PFSK-1 (cell line): ENCODE data around the gene PIP4K2A.

Source experiments
- POLR2AphosphoS5 ChIP-seq: IDR thresholded peaks from 2 replicates; pipeline ENCODE4 v1.6.1; 2012; ENCODE audit warnings: low read depth, mild to moderate bottlenecking, control low read depth, low read length, moderate library complexity
- REST ChIP-seq, 2 experiments: IDR thresholded peaks; 2 replicates each; pipeline versions ENCODE4 v1.6.1 to v1.8.0; 2011 to 2012; ENCODE audit warnings: low read depth in 2 of 2, low read length in 2 of 2, control low read depth in 1 of 2, inconsistent platforms in 1 of 2, mild to moderate bottlenecking in 1 of 2, moderate library complexity in 1 of 2; ENCODE audit not compliant: insufficient read depth in 1 of 2
- TAF1 ChIP-seq: IDR thresholded peaks from 2 replicates; pipeline ENCODE4 v1.6.1; 2012; ENCODE audit warnings: low read length, control low read depth, borderline replicate concordance; ENCODE audit not compliant: insufficient read depth

- no peak for TF ChIP-seq REST (IDR thresholded peaks at IDR 0.05; ENCODE audit: insufficient read depth in 1 of 2, low read depth in 2 of 2, low read length in 2 of 2)
- TF ChIP-seq POLR2AphosphoS5: no peak
- TF ChIP-seq TAF1: no peak
Measured at GRCh38 chr10:22633106-22633505, 81.3 kb downstream of the PIP4K2A start.
